ENCODE measurements around the gene THSD4.

DNA sequence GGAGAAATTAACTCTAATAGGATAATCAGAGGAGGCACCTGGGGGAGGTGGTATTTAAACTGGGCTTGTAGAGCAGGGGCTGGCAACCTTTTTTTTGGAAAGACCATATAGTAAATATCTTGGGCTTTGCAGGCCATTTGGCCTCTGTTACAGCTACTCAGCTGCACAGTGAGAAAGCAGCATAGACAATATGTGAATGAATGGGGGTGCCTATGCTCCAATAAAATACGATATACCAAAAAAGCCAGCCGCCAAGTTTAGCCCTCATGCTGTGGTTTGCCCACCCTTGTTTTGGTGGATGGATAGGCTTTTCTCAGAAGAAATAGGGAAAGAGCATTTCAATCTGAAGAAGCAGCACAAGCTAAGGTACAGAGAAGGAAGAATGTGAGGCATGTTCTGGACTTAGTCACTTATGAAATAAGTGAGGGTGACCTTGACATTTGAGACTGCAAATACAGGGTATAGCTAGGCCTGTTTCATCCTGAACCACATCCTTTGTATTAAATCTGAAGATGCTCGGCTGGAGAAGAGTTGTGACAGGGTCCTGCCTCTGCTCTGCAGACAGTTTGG, 564.0 kb downstream of the THSD4 start:
- TF ChIP-seq, protein P1, sequence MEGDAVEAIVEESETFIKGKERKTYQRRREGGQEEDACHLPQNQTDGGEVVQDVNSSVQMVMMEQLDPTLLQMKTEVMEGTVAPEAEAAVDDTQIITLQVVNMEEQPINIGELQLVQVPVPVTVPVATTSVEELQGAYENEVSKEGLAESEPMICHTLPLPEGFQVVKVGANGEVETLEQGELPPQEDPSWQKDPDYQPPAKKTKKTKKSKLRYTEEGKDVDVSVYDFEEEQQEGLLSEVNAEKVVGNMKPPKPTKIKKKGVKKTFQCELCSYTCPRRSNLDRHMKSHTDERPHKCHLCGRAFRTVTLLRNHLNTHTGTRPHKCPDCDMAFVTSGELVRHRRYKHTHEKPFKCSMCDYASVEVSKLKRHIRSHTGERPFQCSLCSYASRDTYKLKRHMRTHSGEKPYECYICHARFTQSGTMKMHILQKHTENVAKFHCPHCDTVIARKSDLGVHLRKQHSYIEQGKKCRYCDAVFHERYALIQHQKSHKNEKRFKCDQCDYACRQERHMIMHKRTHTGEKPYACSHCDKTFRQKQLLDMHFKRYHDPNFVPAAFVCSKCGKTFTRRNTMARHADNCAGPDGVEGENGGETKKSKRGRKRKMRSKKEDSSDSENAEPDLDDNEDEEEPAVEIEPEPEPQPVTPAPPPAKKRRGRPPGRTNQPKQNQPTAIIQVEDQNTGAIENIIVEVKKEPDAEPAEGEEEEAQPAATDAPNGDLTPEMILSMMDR (IDR thresholded peaks at IDR 0.05; ENCODE audit: low read length) = no peak
- TF ChIP-seq EZH2 (optimal IDR thresholded peaks at IDR 0.05; ENCODE audit: low read depth, low read length) (no peak), EZH2phosphoT487 (IDR thresholded peaks at IDR 0.05; ENCODE audit: low read length) (no peak)

All from MM.1S (cell line).